Liver (tissue), 3 donors: Measurements from ENCODE around the gene SLC12A5.

Experiments
- ATF3 ChIP-seq: IDR thresholded peaks from 2 replicates; pipeline ENCODE4 v1.6.1; 2016; ENCODE audit warnings: antibody characterized with exemption
- CTCF ChIP-seq: fragments of 150-350 bp; IDR thresholded peaks from 2 replicates; pipeline ENCODE4 v1.5.1; 2017; ENCODE audit warnings: improper control_type of control experiment, low read depth, low read length; ENCODE audit not compliant: missing input control
- FOXA2 ChIP-seq: IDR thresholded peaks from 2 replicates; pipeline ENCODE4 v1.6.1; 2016; ENCODE audit warnings: antibody characterized with exemption
- NR2F2 ChIP-seq: IDR thresholded peaks from 2 replicates; pipeline ENCODE4 v1.6.1; 2016; ENCODE audit warnings: antibody characterized with exemption
- REST ChIP-seq: IDR thresholded peaks from 2 replicates; pipeline ENCODE4 v1.6.1; 2016; ENCODE audit warnings: antibody characterized with exemption, mild to moderate bottlenecking
- SP1 ChIP-seq: IDR thresholded peaks from 2 replicates; pipeline ENCODE4 v1.6.1; 2018; ENCODE audit warnings: antibody characterized with exemption, mild to moderate bottlenecking
- YY1 ChIP-seq: IDR thresholded peaks from 2 replicates; pipeline ENCODE4 v1.6.1; 2016; ENCODE audit warnings: antibody characterized with exemption, mild to moderate bottlenecking
- ZBTB33 ChIP-seq: IDR thresholded peaks from 2 replicates; pipeline ENCODE4 v1.6.1; 2016; ENCODE audit warnings: antibody characterized with exemption
- donor health status: healthy.
- donor health status: healthy.

GRCh38 chr20:46004889-46005473 lies 24.0 kb upstream of the SLC12A5 start:
- TF ChIP-seq ZBTB33 (no peak), CTCF (no peak), SP1 (no peak), REST (no peak), YY1 (no peak), FOXA2 (no peak), NR2F2 (no peak), ATF3 (no peak)
